A673 (cell line): ENCODE results near the gene PPP1R14B. TPM values are rescaled to one million over a fixed set of nuclear protein-coding genes. Genes with fewer than 3 reads are reported as not detected.

Source experiments
- BruUV-seq: library from RNA; stranded (reverse); fragments of 400-500 nt; replicated peaks from 2 replicates; lab custom pipeline; 2021; lab: Mats Ljungman, UMichigan
- CTCF ChIA-PET: fragments of 300-600 bp; sonication (Branson Sonifier 250); formaldehyde crosslinking; loops from one replicate; lab custom pipeline; 2022; ENCODE audit warnings: antibody characterized with exemption; lab: Charles Lee
- POLR2A ChIA-PET: fragments of 300-600 bp; sonication (Branson Sonifier 250); formaldehyde crosslinking; loops from one replicate; lab custom pipeline; 2022; ENCODE audit warnings: antibody characterized with exemption; ENCODE audit not compliant: low non-redundant PET; lab: Charles Lee
- DNase-seq: peaks from one replicate; pipeline ENCODE4 v3.0.0-alpha.2; 2015; ENCODE audit warnings: low spot score
- H3K27ac ChIP-seq: fragments of 200-600 bp; sonication (generic); 2 replicates; pipeline ENCODE4 v1.5.1; 2016; ENCODE audit warnings: mixed run types, low read depth, mild to moderate bottlenecking, mixed read lengths, antibody characterized with exemption, low read length; ENCODE audit not compliant: poor library complexity, severe bottlenecking
- H3K27me3 ChIP-seq: fragments of 200-600 bp; sonication (generic); replicated peaks from 2 replicates; pipeline ENCODE4 v1.6.1; 2017; ENCODE audit warnings: mixed run types, low read depth, mild to moderate bottlenecking, mixed read lengths, antibody characterized with exemption, low read length; ENCODE audit not compliant: insufficient read depth, poor library complexity
- H3K36me3 ChIP-seq: fragments of 200-600 bp; sonication (generic); 2 replicates; pipeline ENCODE4 v1.6.1; 2016; ENCODE audit warnings: mixed run types, mild to moderate bottlenecking, mixed read lengths, antibody characterized with exemption, low read length; ENCODE audit not compliant: insufficient read depth, poor library complexity, severe bottlenecking
- H3K4me1 ChIP-seq: fragments of 200-600 bp; sonication (generic); 2 replicates; pipeline ENCODE4 v1.6.1; 2017; ENCODE audit warnings: mixed run types, mild to moderate bottlenecking, mixed read lengths, antibody characterized with exemption, low read length; ENCODE audit not compliant: insufficient read depth, poor library complexity, severe bottlenecking
- H3K4me3 ChIP-seq: fragments of 200-600 bp; sonication (generic); 2 replicates; pipeline ENCODE4 v1.5.1; 2016; ENCODE audit warnings: low read depth, mixed run types, mild to moderate bottlenecking, mixed read lengths, low read length; ENCODE audit not compliant: poor library complexity, severe bottlenecking
- H3K9me3 ChIP-seq: fragments of 200-600 bp; sonication (generic); 2 replicates; pipeline ENCODE4 v1.6.1; 2016; ENCODE audit warnings: mixed run types, low read depth, mild to moderate bottlenecking, mixed read lengths, antibody characterized with exemption, low read length; ENCODE audit not compliant: poor library complexity, severe bottlenecking
- CTCF ChIP-seq: fragments of 300-800, 200-600 bp; sonication (generic); conservative IDR thresholded peaks from 2 replicates; pipeline ENCODE4 v1.5.1; 2017; ENCODE audit warnings: low read depth, mild to moderate bottlenecking, antibody characterized with exemption, low read length, moderate library complexity, mixed read lengths
- EZH2 ChIP-seq: fragments of 200-600 bp; sonication (generic); IDR thresholded peaks from 2 replicates; pipeline ENCODE4 v1.6.1; 2017; ENCODE audit warnings: borderline replicate concordance, low read depth, mild to moderate bottlenecking, mixed read lengths, antibody characterized with exemption, low read length; ENCODE audit not compliant: poor library complexity, severe bottlenecking
- intact Hi-C: fragments of 100-400 bp; cut with micrococcal nuclease; formaldehyde crosslinking; loops from one replicate; pipeline ENCODE4 v1.10.0; 2022; ENCODE audit not compliant: unreplicated experiment
- total RNA-seq: library from RNA; stranded (reverse); gene quantifications from 2 replicates; pipeline ENCODE4 v1.2.3, GENCODE V29; 2021

Gene PPP1R14B
- total RNA-seq, 1 experiment from 2014 or later = 378 TPM

GRCh38 chr11:64260147-64260708 is 13.5 kb upstream of the PPP1R14B start:
- Histone ChIP-seq H3K27me3 (no peaks in the 10 kb centered on the region), H3K4me1 (no peaks in the 10 kb centered on the region), H3K4me3 (no peak overlapping the region), H3K27ac (no peak overlapping the region), H3K36me3 (peaks cover 76% of the 10 kb centered on the region), H3K9me3 (no peaks in the 10 kb centered on the region)
- CTCF ChIA-PET = interaction anchor here (0.7 kb wide), 1 partner anchor 422 kb away, joined by 4 read pairs; no protein-coding TSS in a partner anchor
- no TSS peak for BruUV-seq
- no peak for DNase-seq
- intact Hi-C loops = no loop called here
- POLR2A ChIA-PET = no interaction called here
- TF ChIP-seq EZH2 (no peak), CTCF (no peak)

- Histone ChIP-seq H3K4me3 (no peak overlapping the region), H3K4me1 (no peaks in the 10 kb centered on the region), H3K27me3 (no peaks in the 10 kb centered on the region), H3K27ac (no peak overlapping the region), H3K36me3 (peaks cover 79% of the 10 kb centered on the region), H3K9me3 (no peaks in the 10 kb centered on the region)
- ChIA-PET CTCF (no interaction called here), POLR2A (no interaction called here)
- no peak for DNase-seq
- TF ChIP-seq CTCF = no peak
- TF ChIP-seq EZH2 = no peak
- intact Hi-C loops = no loop called here
- BruUV-seq = no TSS peak
Observed at GRCh38 chr11:64259533-64260067, 12.9 kb upstream of the PPP1R14B start.

GRCh38 chr11:64258946-64259532 is 12.3 kb upstream of the PPP1R14B start:
- H3K4me3 ChIP-seq = no peak overlapping the region
- H3K27me3 ChIP-seq = no peaks in the 10 kb centered on the region
- BruUV-seq = no TSS peak
- no peak for DNase-seq
- H3K36me3 ChIP-seq = peaks cover 79% of the 10 kb centered on the region
- no peak overlapping the region for H3K27ac ChIP-seq
- CTCF ChIA-PET = no interaction called here
- POLR2A ChIA-PET = no interaction called here
- no peaks in the 10 kb centered on the region for H3K4me1 ChIP-seq
- H3K9me3 ChIP-seq = no peaks in the 10 kb centered on the region
- intact Hi-C loops = no loop called here
- TF ChIP-seq EZH2 (no peak), CTCF (no peak)
